Esophagus squamous epithelium (tissue), 5 donors: ENCODE results near the gene SATB2. TPM values are rescaled to one million over a fixed set of nuclear protein-coding genes. Genes with fewer than 3 reads are reported as not detected.

Experiments used
- DNase-seq: peaks from one replicate; lab custom pipeline; 2025; lab: John Stamatoyannopoulos, UW
- H3K27ac ChIP-seq, 4 donors: fragments of 200-600 bp; sonication (generic); one replicate each; pipeline ENCODE4 v1.5.1; 2016 to 2019; ENCODE audit warnings: mild to moderate bottlenecking in 1 of 4
- H3K27me3 ChIP-seq, 4 donors: fragments of 200-600 bp; sonication (generic); 1 replicate in 3 of 4; 2 replicates in 1 of 4; pipeline versions ENCODE4 v1.5.1 to v1.6.0; 2017 to 2021; ENCODE audit warnings: antibody characterized with exemption in 1 of 4
- H3K36me3 ChIP-seq, 3 donors: fragments of 200-600 bp; sonication (generic); one replicate each; pipeline ENCODE4 v1.5.1; 2016 to 2019
- H3K4me1 ChIP-seq, 3 donors: fragments of 200-600 bp; sonication (generic); one replicate each; pipeline ENCODE4 v1.5.1; 2017 to 2019
- H3K4me3 ChIP-seq, 4 donors: fragments of 200-600 bp; sonication (generic); 1 replicate in 3 of 4; 2 replicates in 1 of 4; pipeline ENCODE4 v1.5.1; 2016 to 2019; ENCODE audit warnings: mild to moderate bottlenecking in 2 of 4, moderate library complexity in 1 of 4
- H3K9me3 ChIP-seq, 3 donors: fragments of 200-600 bp; sonication (generic); one replicate each; pipeline ENCODE4 v1.5.1; 2016 to 2019
- POLR2A ChIP-seq, 4 donors: fragments of 450-650 bp; IDR thresholded peaks; one replicate each; pipeline ENCODE4 v1.6.1; 2017; ENCODE audit warnings: antibody characterized with exemption in 4 of 4, mild to moderate bottlenecking in 4 of 4, moderate library complexity in 3 of 4
- whole genome bisulfite sequencing, 2 donors: methylation state at CpG; one replicate each; pipeline ENCODE4 v1.1.5; 2018; 5-methylcytosine and 5-hydroxymethylcytosine counted together
- intact Hi-C: fragments of 100-400 bp; cut with DNase I; formaldehyde crosslinking; loops from one replicate; pipeline ENCODE4 v1.15.0; 2022
- total RNA-seq, 4 donors: library from RNA; depleted of rRNA; stranded (reverse); fragments of >200 nt; gene quantifications; one replicate each; pipeline ENCODE4 v1.1.0, GENCODE V29; 2016
- TF ChIP-seq, protein P1 (sequence below), 6 experiments: fragments of 450-650 bp in 4 of 6; fragments of 200-600 bp in 2 of 6; sonication (generic) in 2 of 6; IDR thresholded peaks; one replicate each; pipeline ENCODE4 v1.5.1; 2016 to 2019; ENCODE audit warnings: antibody characterized with exemption in 6 of 6, mild to moderate bottlenecking in 4 of 6, moderate library complexity in 4 of 6
- donor health status: DM: yes; HTN: yes; CAD: no.

The SATB2 gene
- total RNA-seq, 4 donors from 2014 or later, result 0.87 to 1.1 (median 0.92) TPM

DNA sequence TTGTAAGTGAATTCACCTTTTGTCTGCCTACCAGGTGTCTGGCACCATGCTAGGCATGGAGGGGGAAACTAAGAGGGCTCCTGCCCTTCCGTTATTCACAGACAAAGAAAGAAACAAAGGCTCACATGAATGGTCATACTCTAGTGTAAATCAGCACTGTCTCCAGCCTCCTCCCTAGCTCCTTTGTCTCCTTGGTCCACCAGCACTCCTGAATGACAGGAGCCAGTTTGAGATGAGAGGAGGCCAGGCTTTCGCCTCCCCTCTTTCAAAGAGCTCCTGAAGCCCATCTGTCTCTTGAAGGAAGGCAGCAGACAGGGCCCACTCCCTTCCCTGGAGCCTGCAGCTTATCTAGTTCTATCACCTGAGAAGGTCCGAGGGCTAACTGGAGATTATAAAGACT, 18.7 kb downstream of the SATB2 start:
- Histone ChIP-seq H3K27ac (no peak overlapping the region), H3K27me3 (no peaks in the 10 kb centered on the region), H3K4me1 (no peaks in the 10 kb centered on the region), H3K36me3 (no peaks in the 10 kb centered on the region), H3K4me3 (no peak overlapping the region), H3K9me3 (no peaks in the 10 kb centered on the region)
- 70 to 80% methylated on average over 2 of the region's 3 CpGs for WGBS, 2 donors
- TF ChIP-seq, protein P1, sequence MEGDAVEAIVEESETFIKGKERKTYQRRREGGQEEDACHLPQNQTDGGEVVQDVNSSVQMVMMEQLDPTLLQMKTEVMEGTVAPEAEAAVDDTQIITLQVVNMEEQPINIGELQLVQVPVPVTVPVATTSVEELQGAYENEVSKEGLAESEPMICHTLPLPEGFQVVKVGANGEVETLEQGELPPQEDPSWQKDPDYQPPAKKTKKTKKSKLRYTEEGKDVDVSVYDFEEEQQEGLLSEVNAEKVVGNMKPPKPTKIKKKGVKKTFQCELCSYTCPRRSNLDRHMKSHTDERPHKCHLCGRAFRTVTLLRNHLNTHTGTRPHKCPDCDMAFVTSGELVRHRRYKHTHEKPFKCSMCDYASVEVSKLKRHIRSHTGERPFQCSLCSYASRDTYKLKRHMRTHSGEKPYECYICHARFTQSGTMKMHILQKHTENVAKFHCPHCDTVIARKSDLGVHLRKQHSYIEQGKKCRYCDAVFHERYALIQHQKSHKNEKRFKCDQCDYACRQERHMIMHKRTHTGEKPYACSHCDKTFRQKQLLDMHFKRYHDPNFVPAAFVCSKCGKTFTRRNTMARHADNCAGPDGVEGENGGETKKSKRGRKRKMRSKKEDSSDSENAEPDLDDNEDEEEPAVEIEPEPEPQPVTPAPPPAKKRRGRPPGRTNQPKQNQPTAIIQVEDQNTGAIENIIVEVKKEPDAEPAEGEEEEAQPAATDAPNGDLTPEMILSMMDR (IDR thresholded peaks at IDR 0.05), result no peak
- TF ChIP-seq POLR2A (IDR thresholded peaks at IDR 0.05), result no peak
- no peak for DNase-seq
- intact Hi-C loops, result no loop called here

DNA sequence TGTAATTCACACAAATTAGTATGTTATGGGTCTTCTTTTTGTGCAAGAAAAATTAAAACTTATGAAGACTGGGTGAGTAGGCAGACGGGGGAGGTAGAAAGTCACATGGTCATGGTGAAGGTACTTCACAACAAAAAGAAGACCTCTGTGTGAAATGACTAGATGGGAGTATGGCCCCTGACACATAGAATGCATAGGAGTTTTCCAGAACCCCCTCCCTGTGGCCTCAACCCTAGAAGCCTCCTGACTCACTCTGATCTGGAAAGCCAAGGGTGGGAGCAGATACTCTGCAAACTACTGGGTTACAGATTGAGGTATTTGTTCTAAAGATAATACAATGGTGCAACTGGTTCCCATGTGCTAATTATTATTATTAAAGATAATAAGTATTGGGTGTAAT, 23.2 kb downstream of the SATB2 start:
- H3K36me3 ChIP-seq, result no peaks in the 10 kb centered on the region
- no peaks in the 10 kb centered on the region for H3K27me3 ChIP-seq
- DNase-seq, result no peak
- no peak overlapping the region for H3K27ac ChIP-seq
- no peaks in the 10 kb centered on the region for H3K9me3 ChIP-seq
- WGBS, 2 donors, result 64 to 100% methylated on average over 1 of the region's 1 CpG
- intact Hi-C loops, result no loop called here
- H3K4me1 ChIP-seq, result no peaks in the 10 kb centered on the region
- no peak overlapping the region for H3K4me3 ChIP-seq
- TF ChIP-seq, protein P1 (IDR thresholded peaks at IDR 0.05), result no peak
- TF ChIP-seq POLR2A (IDR thresholded peaks at IDR 0.05), result no peak

DNA sequence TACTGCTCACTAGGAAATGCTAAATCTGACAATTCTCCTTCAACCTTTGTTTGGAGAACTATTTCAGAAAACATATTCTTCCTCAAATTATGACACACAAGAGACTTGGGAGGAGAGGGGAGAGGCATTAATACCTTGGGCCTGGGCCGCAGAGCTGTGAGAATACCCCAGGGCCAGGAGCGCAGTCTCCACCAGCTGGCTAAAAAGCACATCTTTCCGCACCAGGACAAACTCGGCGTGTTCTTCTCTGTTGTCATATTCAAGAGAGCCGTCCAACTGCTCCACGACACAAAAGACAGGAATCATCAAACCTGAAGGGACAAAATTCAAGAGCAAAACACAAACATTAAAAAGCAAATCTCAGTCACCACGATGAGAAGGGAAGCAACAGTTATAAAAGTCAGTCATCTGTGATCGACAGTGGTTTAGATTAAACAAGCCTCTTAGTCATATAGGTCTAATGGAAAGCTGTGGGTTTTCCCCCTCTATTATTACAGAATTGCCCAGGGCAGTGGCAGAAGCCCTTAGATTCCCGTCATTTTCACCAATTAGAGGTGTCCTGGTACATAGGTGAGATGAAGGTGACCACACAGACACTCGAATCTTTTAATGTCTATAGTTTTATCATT, 24.4 kb downstream of the SATB2 start:
- intact Hi-C loops, result no loop called here
- Histone ChIP-seq H3K27ac (no peak overlapping the region), H3K4me3 (no peak overlapping the region), H3K36me3 (no peaks in the 10 kb centered on the region), H3K27me3 (no peaks in the 10 kb centered on the region), H3K4me1 (no peaks in the 10 kb centered on the region), H3K9me3 (no peaks in the 10 kb centered on the region)
- no peak for TF ChIP-seq POLR2A (IDR thresholded peaks at IDR 0.05)
- 75 to 78% methylated on average over 10 to 11 of the region's 11 CpGs for WGBS, 2 donors
- no peak for DNase-seq

DNA sequence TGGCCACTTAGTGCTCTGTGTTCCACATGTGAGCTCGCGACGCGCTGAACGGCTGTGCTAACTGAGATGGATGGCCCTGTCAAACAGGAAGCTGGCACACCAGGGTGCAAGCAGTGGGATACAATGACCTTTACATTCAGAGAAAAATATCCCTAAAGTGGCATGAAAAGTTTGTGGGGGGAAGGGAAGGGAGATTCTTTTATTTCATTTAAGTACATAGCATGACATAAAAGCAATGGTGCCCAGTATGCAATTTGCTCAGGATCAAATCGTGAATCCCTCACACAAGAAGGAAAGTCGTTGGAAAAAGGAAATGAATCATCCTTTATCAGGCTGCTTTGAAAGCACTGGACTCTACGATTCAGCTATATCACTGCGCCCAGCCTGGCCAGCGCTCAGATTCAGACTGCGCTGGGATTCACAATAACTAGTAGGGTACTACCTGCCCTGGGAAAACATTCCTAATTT, 26.0 kb downstream of the SATB2 start:
- Histone ChIP-seq H3K27me3 (no peaks in the 10 kb centered on the region), H3K27ac (no peak overlapping the region), H3K36me3 (no peaks in the 10 kb centered on the region), H3K4me3 (no peak overlapping the region), H3K4me1 (no peaks in the 10 kb centered on the region), H3K9me3 (no peaks in the 10 kb centered on the region)
- intact Hi-C loops, result no loop called here
- no peak for TF ChIP-seq POLR2A (IDR thresholded peaks at IDR 0.05)
- TF ChIP-seq, protein P1 (IDR thresholded peaks at IDR 0.05), result no peak
- 63 to 74% methylated on average over 7 to 11 of the region's 11 CpGs for WGBS, 2 donors
- DNase-seq, result no peak

DNA sequence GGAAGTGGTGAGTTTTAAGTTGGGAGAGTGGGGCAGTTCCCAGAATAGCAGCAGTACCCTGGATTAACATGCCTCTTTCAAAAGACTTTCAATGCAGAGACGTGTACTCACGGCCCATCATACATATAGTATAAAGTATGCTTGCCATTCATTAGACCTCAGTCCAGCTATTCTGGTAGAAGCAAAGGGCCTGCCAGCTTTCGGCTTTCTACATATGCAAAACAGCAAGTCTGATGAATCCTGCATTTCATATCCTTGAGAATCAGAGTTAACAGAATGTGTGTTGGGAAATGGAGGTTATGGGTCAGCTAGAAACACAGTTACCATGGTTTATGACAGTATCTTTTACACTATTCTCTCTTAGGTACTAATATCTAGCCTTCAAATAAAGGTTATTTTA, 27.5 kb downstream of the SATB2 start:
- H3K36me3 ChIP-seq, result no peaks in the 10 kb centered on the region
- TF ChIP-seq, protein P1 (IDR thresholded peaks at IDR 0.05), result no peak
- H3K4me3 ChIP-seq, result no peak overlapping the region
- H3K9me3 ChIP-seq, result no peaks in the 10 kb centered on the region
- DNase-seq, result no peak
- intact Hi-C loops, result no loop called here
- WGBS, 2 donors, result 69 to 94% methylated on average over 3 of the region's 3 CpGs
- H3K4me1 ChIP-seq, result no peaks in the 10 kb centered on the region
- H3K27me3 ChIP-seq, result no peaks in the 10 kb centered on the region
- no peak overlapping the region for H3K27ac ChIP-seq
